Transverse colon (tissue), 4 donors: ENCODE data around the gene ZNF366. TPM values are rescaled to one million over a fixed set of nuclear protein-coding genes. Genes with fewer than 3 reads are reported as not detected.
A peak's percentile ranks its signal among the peaks of the same experiment; 100 is the strongest.

ENCODE experiments used
- DNase-seq: peaks from one replicate; pipeline ENCODE4 v3.0.0-alpha.2; 2019
- H3K27ac ChIP-seq, 4 donors: fragments of 200-600 bp; sonication (generic); 2 replicates each; pipeline ENCODE4 v1.5.1; 2016 to 2018; ENCODE audit warnings: inconsistent platforms in 4 of 4
- H3K27me3 ChIP-seq: fragments of 200-600 bp; sonication (generic); 2 replicates; pipeline ENCODE4 v1.5.1; 2017; ENCODE audit warnings: inconsistent platforms
- H3K36me3 ChIP-seq, 4 donors: fragments of 200-600 bp; sonication (generic); 2 replicates each; pipeline ENCODE4 v1.5.1; 2017 to 2019; ENCODE audit warnings: inconsistent platforms in 4 of 4
- H3K4me1 ChIP-seq, 4 donors: fragments of 200-600 bp; sonication (generic); 2 replicates each; pipeline ENCODE4 v1.5.1; 2017 to 2020; ENCODE audit warnings: inconsistent platforms in 4 of 4
- H3K4me3 ChIP-seq, 4 donors: fragments of 200-600 bp; sonication (generic); 1 replicate in 1 of 4; 2 replicates in 3 of 4; pipeline versions ENCODE4 v1.5.1 to v1.6.1; 2017 to 2019; ENCODE audit warnings: inconsistent platforms in 4 of 4
- H3K9me3 ChIP-seq, 2 donors: fragments of 200-600 bp; sonication (generic); 2 replicates each; pipeline ENCODE4 v1.5.1; 2017 to 2019; ENCODE audit warnings: inconsistent platforms in 2 of 2
- EP300 ChIP-seq: sonication (generic); formaldehyde crosslinking; IDR thresholded peaks from one replicate; pipeline ENCODE4 v1.6.1; 2017; ENCODE audit warnings: antibody characterized with exemption, low read depth
- POLR2A ChIP-seq: fragments of 450-650 bp; IDR thresholded peaks from one replicate; pipeline ENCODE4 v1.6.1; 2016; ENCODE audit warnings: antibody characterized with exemption, mild to moderate bottlenecking, moderate library complexity
- POLR2AphosphoS5 ChIP-seq, 3 donors: sonication (generic); formaldehyde crosslinking; IDR thresholded peaks; one replicate each; pipeline ENCODE4 v1.6.1; 2016; ENCODE audit warnings: antibody characterized with exemption in 3 of 3
- WGBS, 2 donors: methylation state at CpG; one replicate each; pipeline ENCODE4 v1.1.5; 2018; ENCODE audit warnings: low coverage in 1 of 2; 5-methylcytosine and 5-hydroxymethylcytosine counted together
- in situ Hi-C, 4 donors: fragments of 200-750 bp; cut with MboI; loops; one replicate each; pipeline versions ENCODE4 v1.15.0 to v1.15.1; 2017; ENCODE audit warnings: low sequenced_read_pairs in 3 of 4, low pct_ligation_motif_present in 1 of 4, low pct_unique_long_range_greater_than_20kb in 1 of 4
- intact Hi-C: fragments of 100-400 bp; cut with DNase I; formaldehyde crosslinking; loops from one replicate; pipeline ENCODE4 v1.15.1; 2023; ENCODE audit warnings: low total_unique reads
- total RNA-seq, 4 donors: library from RNA; depleted of rRNA; stranded (reverse); fragments of >200 nt; gene quantifications; one replicate each; pipeline ENCODE4 v1.1.0, GENCODE V29; 2016
- TF ChIP-seq, protein P1 (sequence below), 5 experiments: fragments of 200-600 bp in 3 of 5; fragments of 450-650 bp in 2 of 5; sonication (generic) in 3 of 5; IDR thresholded peaks; 1 replicate in 2 of 5; 2 replicates in 3 of 5; pipeline ENCODE4 v1.5.1; 2016 to 2017; ENCODE audit warnings: antibody characterized with exemption in 5 of 5, inconsistent platforms in 3 of 5, mild to moderate bottlenecking in 2 of 5, moderate library complexity in 1 of 5

Gene ZNF366
- total RNA-seq, 4 donors from 2014 or later = 0.40 to 1.4 (median 0.72) TPM

DNA sequence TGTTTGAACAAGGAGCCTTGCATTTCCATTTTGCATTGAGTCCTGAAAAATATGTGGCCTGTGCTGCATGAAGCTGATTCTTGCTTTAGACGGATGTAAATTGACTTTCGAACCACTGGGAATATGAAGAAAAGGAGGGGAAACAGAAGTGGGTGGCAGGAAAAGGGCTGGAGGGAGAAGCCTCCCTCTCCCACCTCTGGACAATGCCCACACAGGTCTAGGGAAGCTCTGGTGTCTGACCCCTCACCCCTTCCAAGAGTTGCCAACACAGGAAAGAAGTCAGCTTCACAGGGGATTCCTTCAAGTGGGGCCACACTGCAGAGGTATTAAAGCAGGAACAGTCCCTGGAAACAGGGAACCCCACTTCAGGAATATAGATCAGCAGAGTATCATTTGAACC, 52.2 kb downstream of the ZNF366 start:
- Histone ChIP-seq H3K27ac (no peak overlapping the region), H3K4me1 (peaks cover 16 to 46% (median 33%) of the 10 kb centered on the region in 4 donors), H3K4me3 (no peak overlapping the region), H3K27me3 (no peaks in the 10 kb centered on the region), H3K9me3 (no peaks in the 10 kb centered on the region), H3K36me3 (no peaks in the 10 kb centered on the region)
- no peak for DNase-seq
- in situ Hi-C loops (no loop called here), intact Hi-C loops (no loop called here)
- 81 to 94% methylated on average over 2 of the region's 2 CpGs for WGBS, 2 donors
- TF ChIP-seq EP300 (no peak), POLR2AphosphoS5 (IDR thresholded peaks at IDR 0.05) (no peak), POLR2A (no peak)
- TF ChIP-seq, protein P1, sequence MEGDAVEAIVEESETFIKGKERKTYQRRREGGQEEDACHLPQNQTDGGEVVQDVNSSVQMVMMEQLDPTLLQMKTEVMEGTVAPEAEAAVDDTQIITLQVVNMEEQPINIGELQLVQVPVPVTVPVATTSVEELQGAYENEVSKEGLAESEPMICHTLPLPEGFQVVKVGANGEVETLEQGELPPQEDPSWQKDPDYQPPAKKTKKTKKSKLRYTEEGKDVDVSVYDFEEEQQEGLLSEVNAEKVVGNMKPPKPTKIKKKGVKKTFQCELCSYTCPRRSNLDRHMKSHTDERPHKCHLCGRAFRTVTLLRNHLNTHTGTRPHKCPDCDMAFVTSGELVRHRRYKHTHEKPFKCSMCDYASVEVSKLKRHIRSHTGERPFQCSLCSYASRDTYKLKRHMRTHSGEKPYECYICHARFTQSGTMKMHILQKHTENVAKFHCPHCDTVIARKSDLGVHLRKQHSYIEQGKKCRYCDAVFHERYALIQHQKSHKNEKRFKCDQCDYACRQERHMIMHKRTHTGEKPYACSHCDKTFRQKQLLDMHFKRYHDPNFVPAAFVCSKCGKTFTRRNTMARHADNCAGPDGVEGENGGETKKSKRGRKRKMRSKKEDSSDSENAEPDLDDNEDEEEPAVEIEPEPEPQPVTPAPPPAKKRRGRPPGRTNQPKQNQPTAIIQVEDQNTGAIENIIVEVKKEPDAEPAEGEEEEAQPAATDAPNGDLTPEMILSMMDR (IDR thresholded peaks at IDR 0.05) = no peak

DNA sequence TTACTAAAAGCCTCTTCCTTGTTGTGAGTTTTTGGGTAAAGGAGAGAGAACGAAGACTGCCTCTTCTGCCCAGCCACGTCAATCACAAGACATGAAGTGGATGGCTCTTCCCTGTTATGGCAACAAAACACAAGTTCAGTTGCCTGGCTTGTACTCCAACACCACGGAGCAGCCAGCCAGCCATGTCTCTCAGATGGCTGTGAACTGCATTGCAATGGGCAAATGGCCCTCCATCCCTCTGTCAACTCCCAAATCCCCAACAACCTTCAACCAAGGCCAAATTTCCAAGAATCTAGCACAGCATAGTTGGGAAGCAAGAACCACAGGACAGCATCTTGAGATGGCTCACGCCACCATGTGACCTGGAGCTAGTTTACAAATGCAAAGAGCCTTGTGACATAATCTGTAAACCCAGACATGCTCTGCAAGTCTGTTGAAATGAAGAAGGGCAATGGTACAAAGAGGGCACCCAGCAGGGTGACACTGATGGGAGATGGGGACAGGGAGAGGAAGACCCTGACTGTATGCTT, 53.9 kb downstream of the ZNF366 start:
- no peaks in the 10 kb centered on the region for H3K36me3 ChIP-seq
- in situ Hi-C loops (no loop called here), intact Hi-C loops (no loop called here)
- TF ChIP-seq, protein P1 (IDR thresholded peaks at IDR 0.05) = no peak
- TF ChIP-seq POLR2A = no peak
- no peak for TF ChIP-seq EP300
- no peak for TF ChIP-seq POLR2AphosphoS5 (IDR thresholded peaks at IDR 0.05)
- H3K27ac ChIP-seq = peak overlapping the region; percentile 73 to 89 (median 82)
- no peak for DNase-seq
- H3K27me3 ChIP-seq = no peaks in the 10 kb centered on the region
- no peak overlapping the region for H3K4me3 ChIP-seq
- H3K9me3 ChIP-seq = no peaks in the 10 kb centered on the region
- WGBS, 2 donors = 48 to 100% methylated on average over 1 to 4 of the region's 4 CpGs
- H3K4me1 ChIP-seq = peaks cover 16 to 35% (median 27%) of the 10 kb centered on the region in 4 donors

DNA sequence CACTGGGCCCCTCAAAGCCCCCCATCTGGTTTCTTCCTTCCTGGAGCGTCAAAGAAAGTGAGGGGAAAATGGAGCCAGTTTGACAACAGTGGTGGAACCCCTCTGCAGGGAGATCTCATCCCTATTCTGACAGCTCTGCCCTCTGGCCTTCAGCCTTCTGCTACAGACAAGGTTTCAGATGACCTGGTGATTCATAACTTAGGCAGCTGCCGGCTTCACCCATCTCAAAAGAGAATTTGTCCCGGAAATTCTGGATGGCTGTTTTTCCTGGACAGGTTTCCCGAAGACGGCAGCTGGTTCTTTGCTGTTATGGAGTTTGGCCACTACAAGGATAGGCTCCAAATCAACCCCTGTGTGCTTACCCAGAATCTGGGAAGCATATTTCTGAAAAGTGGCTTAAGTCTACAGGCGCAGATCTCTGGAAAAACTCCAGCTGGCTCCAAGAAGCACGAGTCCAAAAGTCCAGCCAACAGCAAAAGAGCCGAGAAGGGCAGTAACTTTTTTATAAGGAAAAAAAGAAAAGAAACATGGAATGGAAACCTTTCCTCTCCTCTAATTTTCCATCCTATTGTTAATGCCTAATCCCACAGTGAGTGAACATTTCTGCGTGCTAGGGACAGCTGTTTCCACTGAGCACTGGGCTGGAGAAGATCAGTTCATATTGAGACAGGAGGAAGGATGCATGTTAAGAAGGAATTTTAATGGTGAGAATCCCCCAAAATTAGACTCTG, 54.5 kb downstream of the ZNF366 start:
- Histone ChIP-seq H3K36me3 (no peaks in the 10 kb centered on the region), H3K4me3 (peak overlapping the region in 1 of 4 donors; percentile 16), H3K27ac (peak overlapping the region; percentile 73 to 89 (median 82)), H3K9me3 (no peaks in the 10 kb centered on the region), H3K27me3 (no peaks in the 10 kb centered on the region), H3K4me1 (peaks cover 16 to 35% (median 27%) of the 10 kb centered on the region in 4 donors)
- WGBS, 2 donors = 14 to 26% methylated on average over 1 to 9 of the region's 9 CpGs
- DNase-seq = peak; percentile 54
- in situ Hi-C loops = no loop called here
- intact Hi-C loops = no loop called here
- peak in 2 of 3 donors; percentile 44 to 55 for TF ChIP-seq POLR2AphosphoS5 (IDR thresholded peaks at IDR 0.05)
- TF ChIP-seq POLR2A = no peak

DNA sequence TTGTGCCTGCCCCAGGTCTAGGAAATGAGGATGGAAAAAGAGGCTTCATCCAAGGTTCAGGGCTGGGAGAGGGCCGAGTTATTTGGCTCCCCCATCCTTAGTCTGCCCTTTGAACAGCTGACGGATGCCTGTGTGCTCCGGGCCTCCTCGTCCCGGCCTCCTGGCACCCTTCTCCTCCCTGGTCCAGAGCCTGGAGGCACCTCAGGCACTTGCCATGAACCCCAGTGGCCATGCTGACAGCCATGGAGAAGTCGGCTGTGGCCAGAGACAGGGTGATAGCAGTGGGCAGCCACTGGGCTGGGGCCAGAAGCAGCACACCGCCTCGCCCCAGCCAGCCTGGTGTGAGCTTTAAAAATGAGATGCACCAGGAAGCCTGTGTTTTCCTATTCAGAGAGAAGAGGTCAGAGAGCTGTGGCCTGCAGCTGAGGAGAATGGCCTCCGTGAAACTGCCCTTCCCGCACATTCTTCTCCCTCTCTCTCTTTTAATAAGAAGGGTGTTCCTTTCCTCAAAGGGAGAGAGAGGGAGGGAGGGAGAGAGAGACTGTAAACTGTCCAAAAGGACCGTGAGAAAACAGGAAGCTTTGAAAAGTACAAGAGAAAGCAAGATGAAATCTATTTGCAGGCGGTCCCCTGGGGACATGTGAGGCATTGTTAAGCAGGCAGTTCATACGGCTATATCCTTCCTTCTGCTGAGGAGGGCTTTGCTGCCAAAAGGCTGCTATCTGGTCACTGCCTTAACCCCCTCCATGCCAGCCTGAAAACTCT, 55.3 kb downstream of the ZNF366 start:
- no peak overlapping the region for H3K4me3 ChIP-seq

DNA sequence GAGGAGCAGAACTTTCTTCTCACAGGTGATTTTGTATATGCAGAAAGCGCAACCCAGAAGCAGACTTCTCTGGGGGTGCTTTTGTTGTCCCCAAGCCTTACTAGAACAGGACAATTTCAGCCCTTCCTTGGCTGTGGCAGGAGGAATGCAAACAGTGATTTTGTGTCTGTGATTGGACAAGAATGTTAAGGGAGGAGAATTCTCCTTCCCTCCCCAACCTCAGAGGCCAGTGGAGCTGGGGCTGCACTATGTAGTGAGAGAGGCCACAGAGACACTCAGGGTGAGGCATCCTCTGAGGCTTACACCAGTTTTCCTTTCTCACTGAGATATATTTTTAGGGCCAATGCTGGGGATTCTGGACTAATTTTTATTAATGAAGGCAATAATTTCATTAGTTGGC, 58.8 kb downstream of the ZNF366 start:
- no peak overlapping the region for H3K4me3 ChIP-seq
- H3K4me1 ChIP-seq = peaks cover 15 to 26% (median 22%) of the 10 kb centered on the region in 4 donors
- intact Hi-C loops (no loop called here), in situ Hi-C loops (no loop called here)
- DNase-seq = no peak
- H3K36me3 ChIP-seq = no peaks in the 10 kb centered on the region
- 0 to 100% methylated on average over 1 of the region's 1 CpG for WGBS, 2 donors
- no peaks in the 10 kb centered on the region for H3K9me3 ChIP-seq
- no peaks in the 10 kb centered on the region for H3K27me3 ChIP-seq
- no peak for TF ChIP-seq POLR2A
- H3K27ac ChIP-seq = no peak overlapping the region

More for the DNA sequence above, 55.3 kb downstream of the ZNF366 start:
- intact Hi-C loops = no loop called here
- 28% methylated on average over 12 of the region's 13 CpGs; no CpG with 5 or more reads in 1 of the 2 donors for WGBS, 2 donors
- H3K9me3 ChIP-seq = no peaks in the 10 kb centered on the region
- peak overlapping the region; percentile 73 to 89 (median 82) for H3K27ac ChIP-seq
- H3K36me3 ChIP-seq = no peaks in the 10 kb centered on the region
- H3K4me1 ChIP-seq = peaks cover 16 to 35% (median 27%) of the 10 kb centered on the region in 4 donors
- DNase-seq = peak; percentile 23
- TF ChIP-seq POLR2AphosphoS5 (IDR thresholded peaks at IDR 0.05) = peak in 1 of 3 donors; percentile 3
- no peak for TF ChIP-seq EP300
- in situ Hi-C loops = no loop called here
- no peaks in the 10 kb centered on the region for H3K27me3 ChIP-seq
